ENCODE results near the gene GCSAM. TPM values are rescaled to one million over a fixed set of nuclear protein-coding genes. Genes with fewer than 3 reads are reported as not detected.

GCSAM gene, protein sequence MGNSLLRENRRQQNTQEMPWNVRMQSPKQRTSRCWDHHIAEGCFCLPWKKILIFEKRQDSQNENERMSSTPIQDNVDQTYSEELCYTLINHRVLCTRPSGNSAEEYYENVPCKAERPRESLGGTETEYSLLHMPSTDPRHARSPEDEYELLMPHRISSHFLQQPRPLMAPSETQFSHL
- not detected in 5 replicates for total RNA-seq (2022; extraction: Qiagen RNA extraction; ENCODE audit: low read depth)

DNA sequence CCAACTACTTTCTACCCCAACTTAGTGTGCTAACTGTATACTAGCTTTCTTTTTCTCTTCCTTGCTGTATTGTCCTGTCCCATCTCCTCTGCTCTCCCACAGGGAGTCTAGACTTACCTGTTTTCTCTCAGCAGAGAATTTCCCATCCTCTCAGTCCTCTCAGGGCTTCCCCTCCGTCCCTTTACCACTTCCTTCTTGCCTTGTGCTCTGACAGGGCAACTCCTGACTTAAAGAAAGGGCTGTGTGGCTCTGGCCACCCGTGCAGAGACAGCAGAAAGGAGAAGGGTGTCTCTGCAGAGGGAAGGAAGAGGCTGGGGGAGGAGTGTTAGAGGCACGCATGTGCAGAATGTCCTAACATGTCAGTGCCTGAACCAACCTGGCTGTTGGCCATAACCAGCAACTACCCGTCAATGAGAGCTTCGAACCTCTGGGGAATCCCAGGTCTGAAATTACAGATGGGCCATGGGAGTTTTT is at the start of gene GCSAM:
Gene GCSAM (minus strand): TSS at position 274 of the 474 bp plus-strand sequence. CDS start 128 bp downstream, at position 146.

DNA sequence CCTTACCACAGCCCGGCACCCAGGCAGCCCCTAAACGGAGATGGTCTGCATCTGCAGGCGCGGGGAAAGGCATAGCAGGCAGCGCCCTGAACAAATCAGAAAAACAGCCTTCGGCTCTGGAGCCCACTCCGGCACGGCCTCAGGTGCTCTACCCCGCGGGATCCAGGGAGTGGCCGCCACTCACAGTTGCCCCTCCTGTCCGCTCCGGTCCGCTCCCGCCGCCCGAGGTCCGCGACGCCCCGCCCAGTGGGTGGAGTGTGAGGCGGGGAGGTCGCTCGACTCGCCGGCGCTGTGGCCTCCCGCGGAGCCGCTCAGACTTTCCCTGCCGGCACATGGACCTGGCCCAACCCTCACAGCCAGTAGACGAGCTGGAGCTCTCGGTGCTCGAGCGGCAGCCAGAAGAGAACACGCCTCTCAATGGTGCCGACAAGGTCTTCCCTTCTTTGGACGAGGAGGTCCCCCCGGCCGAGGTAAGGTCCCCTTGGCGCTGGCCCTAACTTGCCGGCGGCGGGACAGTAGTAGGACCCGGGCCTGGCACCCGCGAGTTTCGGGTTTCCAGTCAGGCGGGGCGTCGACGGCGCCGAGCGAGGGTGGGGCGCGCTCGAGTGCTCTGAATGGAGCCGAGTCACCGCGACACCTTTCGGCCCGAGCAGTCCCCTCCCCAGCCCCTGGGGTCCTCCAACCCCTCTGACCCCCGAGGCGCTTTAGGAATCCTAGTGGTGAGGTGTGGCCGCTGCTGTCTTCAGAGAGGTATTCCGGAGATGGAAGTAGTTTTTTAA is 46.8 kb downstream of the GCSAM start, which contains the start of gene C3orf52:
Gene C3orf52 (plus strand): TSS at position 314 of the 779 bp plus-strand sequence. CDS start 19 bp downstream, at position 333.

Other genes with a start within 250 kb of the GCSAM start
- 20.6 to 27.3 TPM (median 25.5 TPM) in 5 replicates for gene ABHD10, start 154.2 kb downstream of the GCSAM start, total RNA-seq (2022; extraction: Qiagen RNA extraction; ENCODE audit: low read depth)
- gene TAGLN3, start 134.3 kb downstream of the GCSAM start, total RNA-seq (2022; extraction: Qiagen RNA extraction; ENCODE audit: low read depth): not detected in 5 replicates
- gene TMPRSS7, start 98.5 kb downstream of the GCSAM start, total RNA-seq (2022; extraction: Qiagen RNA extraction; ENCODE audit: low read depth): 0.03 to 0.13 TPM (median 0.12 TPM) in 5 replicates
- 10.6 to 17.7 TPM (median 15.1 TPM) in 5 replicates for gene C3orf52, start 46.9 kb downstream of the GCSAM start, total RNA-seq (2022; extraction: Qiagen RNA extraction; ENCODE audit: low read depth)
- gene SLC9C1, start 161.0 kb upstream of the GCSAM start, total RNA-seq (2022; extraction: Qiagen RNA extraction; ENCODE audit: low read depth): not detected in 5 replicates
- gene CD200, start 199.9 kb upstream of the GCSAM start, total RNA-seq (2022; extraction: Qiagen RNA extraction; ENCODE audit: low read depth): not detected in 5 replicates